ENCODE data around the gene PDZRN3. TPM values are rescaled to one million over a fixed set of nuclear protein-coding genes. Genes with fewer than 3 reads are reported as not detected.

The PDZRN3 gene
- total and polyA plus RNA-seq, 3 experiments from 2014 or later = not detected

DNA sequence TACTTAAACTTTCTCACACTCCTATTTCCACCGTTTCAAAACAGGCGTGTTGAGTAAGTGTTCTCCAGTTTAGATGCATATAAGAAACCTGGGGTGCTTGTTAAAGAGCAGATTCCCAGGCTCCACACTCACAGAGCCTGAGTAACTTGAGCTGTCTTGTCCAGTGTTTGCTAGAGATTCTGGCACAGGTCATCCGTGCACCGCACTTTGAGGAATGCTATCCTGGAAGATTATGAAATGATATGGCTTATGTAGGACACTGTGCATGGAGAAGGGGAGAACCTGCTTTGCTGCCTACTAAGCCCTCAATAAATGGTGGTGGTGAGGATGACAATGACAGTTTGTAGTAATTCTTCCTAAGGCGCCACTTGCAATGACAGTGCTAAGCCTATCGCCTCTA lies 273.7 kb downstream of the PDZRN3 start:
- H3K36me3 ChIP-seq (ENCODE audit: insufficient read depth, low read length) = no peaks in the 10 kb centered on the region
- H3K27me3 Mint-ChIP-seq = peaks cover 2 to 5% of the 10 kb centered on the region in 2 donors
- H3K9me3 ChIP-seq (ENCODE audit: low read length) = no peaks in the 10 kb centered on the region
- H3K4me1 Mint-ChIP-seq = no peaks in the 10 kb centered on the region
- no peaks in the 10 kb centered on the region for H3K36me3 Mint-ChIP-seq
- H3K9me3 Mint-ChIP-seq = peaks cover 0 to 10% (median 2%) of the 10 kb centered on the region in 5 donors
- H3K4me1 ChIP-seq (ENCODE audit: insufficient read depth, low read length) = no peaks in the 10 kb centered on the region
- no peak for DNase-seq
- CTCF ChIA-PET = interaction anchor here (1.8 kb wide), 1 partner anchor 8 kb away, joined by 4 read pairs; no protein-coding TSS in a partner anchor
- H3K27me3 ChIP-seq (ENCODE audit: insufficient read depth, low read length, poor library complexity, severe bottlenecking) = no peaks in the 10 kb centered on the region
- H3K27ac ChIP-seq (ENCODE audit: low read depth, low read length) = no peak overlapping the region
- POLR2A ChIA-PET = no interaction called here
- H3K27ac Mint-ChIP-seq = no peak overlapping the region
- no peak overlapping the region for H3K4me3 Mint-ChIP-seq
- no peak overlapping the region for H3K4me3 ChIP-seq (ENCODE audit: low read length)

- H3K4me1 Mint-ChIP-seq = no peaks in the 10 kb centered on the region
- Histone ChIP-seq H3K27ac (ENCODE audit: low read depth, low read length) (no peak overlapping the region), H3K27me3 (ENCODE audit: insufficient read depth, low read length, poor library complexity, severe bottlenecking) (no peaks in the 10 kb centered on the region), H3K4me3 (ENCODE audit: low read length) (no peak overlapping the region), H3K4me1 (ENCODE audit: insufficient read depth, low read length) (no peaks in the 10 kb centered on the region), H3K36me3 (ENCODE audit: insufficient read depth, low read length) (no peaks in the 10 kb centered on the region), H3K9me3 (ENCODE audit: low read length) (no peaks in the 10 kb centered on the region)
- peaks cover 2 to 5% of the 10 kb centered on the region in 2 donors for H3K27me3 Mint-ChIP-seq
- H3K9me3 Mint-ChIP-seq = peaks cover 0 to 10% (median 2%) of the 10 kb centered on the region in 5 donors
- H3K27ac Mint-ChIP-seq = no peak overlapping the region
- DNase-seq = no peak
- no peaks in the 10 kb centered on the region for H3K36me3 Mint-ChIP-seq
- no peak overlapping the region for H3K4me3 Mint-ChIP-seq
- CTCF ChIA-PET = no interaction called here
- POLR2A ChIA-PET = no interaction called here
These were observed 275.1 kb downstream of the PDZRN3 start for GRCh38 chr3:73349657-73350056.

GRCh38 chr3:73342077-73342476 lies 282.7 kb downstream of the PDZRN3 start:
- H3K9me3 ChIP-seq (ENCODE audit: low read length) = no peaks in the 10 kb centered on the region

GRCh38 chr3:73341272-73341935 lies 283.3 kb downstream of the PDZRN3 start:
- Histone ChIP-seq H3K4me1 (ENCODE audit: insufficient read depth, low read length) (no peaks in the 10 kb centered on the region), H3K4me3 (ENCODE audit: low read length) (no peak overlapping the region), H3K9me3 (ENCODE audit: low read length) (no peaks in the 10 kb centered on the region), H3K27me3 (ENCODE audit: insufficient read depth, low read length, poor library complexity, severe bottlenecking) (no peaks in the 10 kb centered on the region), H3K36me3 (ENCODE audit: insufficient read depth, low read length) (no peaks in the 10 kb centered on the region), H3K27ac (ENCODE audit: low read depth, low read length) (no peak overlapping the region)
- Mint-ChIP-seq H3K36me3 (no peaks in the 10 kb centered on the region), H3K4me1 (no peaks in the 10 kb centered on the region), H3K27me3 (peaks cover 0 to 2% of the 10 kb centered on the region in 2 donors), H3K4me3 (no peak overlapping the region), H3K9me3 (peaks cover 0 to 8% (median 3%) of the 10 kb centered on the region in 5 donors), H3K27ac (no peak overlapping the region)
- POLR2A ChIA-PET = no interaction called here
- no peak for DNase-seq
- CTCF ChIA-PET = interaction anchor here (0.7 kb wide), 1 partner anchor 70 kb away, joined by 3 read pairs; no protein-coding TSS in a partner anchor

More at GRCh38 chr3:73342077-73342476, 282.7 kb downstream of the PDZRN3 start:
- Mint-ChIP-seq H3K4me3 (no peak overlapping the region), H3K27me3 (peaks cover 0 to 2% of the 10 kb centered on the region in 2 donors), H3K9me3 (peaks cover 0 to 8% (median 3%) of the 10 kb centered on the region in 5 donors), H3K4me1 (no peaks in the 10 kb centered on the region), H3K36me3 (no peaks in the 10 kb centered on the region), H3K27ac (no peak overlapping the region)
- no peaks in the 10 kb centered on the region for H3K27me3 ChIP-seq (ENCODE audit: insufficient read depth, low read length, poor library complexity, severe bottlenecking)
- no peaks in the 10 kb centered on the region for H3K4me1 ChIP-seq (ENCODE audit: insufficient read depth, low read length)
- DNase-seq = no peak
- no peak overlapping the region for H3K27ac ChIP-seq (ENCODE audit: low read depth, low read length)
- ChIA-PET POLR2A (no interaction called here), CTCF (interaction anchor here (1.3 kb wide), 1 partner anchor 10 kb away, joined by 4 read pairs; no protein-coding TSS in a partner anchor)
- H3K36me3 ChIP-seq (ENCODE audit: insufficient read depth, low read length) = no peaks in the 10 kb centered on the region
- no peak overlapping the region for H3K4me3 ChIP-seq (ENCODE audit: low read length)

DNA sequence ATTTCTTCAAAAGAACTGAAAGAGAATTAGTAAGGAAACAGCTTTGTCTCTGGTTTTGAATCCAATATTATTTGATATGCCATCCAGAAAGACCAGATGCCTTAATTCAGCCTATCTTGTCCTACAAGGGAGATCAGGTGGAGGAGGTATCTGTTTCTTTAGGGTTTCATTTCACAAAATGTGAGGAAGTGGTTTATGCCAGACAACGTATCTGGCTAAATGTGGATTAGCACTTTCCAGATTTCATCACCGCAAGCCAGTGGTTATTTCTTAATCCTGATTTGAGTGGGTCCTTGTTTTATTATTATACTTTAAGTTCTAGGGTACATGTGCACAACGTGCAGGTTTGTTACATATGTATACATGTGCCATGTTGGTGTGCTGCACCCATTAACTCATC lies 292.2 kb downstream of the PDZRN3 start:
- no peaks in the 10 kb centered on the region for H3K27me3 Mint-ChIP-seq
- no peak overlapping the region for H3K4me3 ChIP-seq (ENCODE audit: low read length)
- no peaks in the 10 kb centered on the region for H3K4me1 ChIP-seq (ENCODE audit: insufficient read depth, low read length)
- no peaks in the 10 kb centered on the region for H3K4me1 Mint-ChIP-seq
- CTCF ChIA-PET = no interaction called here
- H3K36me3 Mint-ChIP-seq = no peaks in the 10 kb centered on the region
- no peaks in the 10 kb centered on the region for H3K9me3 ChIP-seq (ENCODE audit: low read length)
- POLR2A ChIA-PET = no interaction called here
- H3K36me3 ChIP-seq (ENCODE audit: insufficient read depth, low read length) = no peaks in the 10 kb centered on the region
- no peak overlapping the region for H3K27ac ChIP-seq (ENCODE audit: low read depth, low read length)
- H3K4me3 Mint-ChIP-seq = no peak overlapping the region
- DNase-seq = no peak
- H3K9me3 Mint-ChIP-seq = peaks cover 0 to 5% (median 0%) of the 10 kb centered on the region in 5 donors
- H3K27ac Mint-ChIP-seq = no peak overlapping the region
- H3K27me3 ChIP-seq (ENCODE audit: insufficient read depth, low read length, poor library complexity, severe bottlenecking) = no peaks in the 10 kb centered on the region

Data from CD8-positive, alpha-beta memory T cell (primary cell).